Measurements from ENCODE around the gene LDB2.
"Not testable (repeated sequence)": the region's sequence is repeated elsewhere in the genome, so short reads cannot be mapped to it uniquely, and the experiment has no call there.

LDB2 gene

DNA sequence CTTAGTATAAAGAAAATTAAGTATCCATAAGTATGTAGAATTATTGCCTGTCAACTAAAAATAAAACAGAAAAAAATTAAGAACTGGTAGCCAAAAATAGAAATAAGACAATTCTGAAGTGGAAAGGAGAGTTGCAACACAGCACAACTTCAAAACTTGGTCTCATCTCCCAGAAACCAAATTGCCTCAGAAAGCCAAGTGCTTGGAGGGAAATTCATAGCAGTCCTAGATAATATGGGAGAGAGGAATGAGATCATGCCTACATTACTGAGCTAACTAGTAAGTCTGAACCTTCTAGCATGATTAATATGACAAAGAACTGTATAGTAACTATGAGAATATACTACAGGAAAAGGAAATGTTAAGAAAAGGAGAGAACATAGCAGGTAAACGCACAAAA, 256.5 kb downstream of the LDB2 start:
- H3K4me1 ChIP-seq (ENCODE audit: control insufficient read depth, low read depth, low read length), result peaks cover 2% of the 10 kb centered on the region
- H4K5ac ChIP-seq (ENCODE audit: low read length), result no peak overlapping the region
- H3K18ac ChIP-seq (ENCODE audit: low read length), result no peak overlapping the region
- H3K27me3 ChIP-seq (ENCODE audit: insufficient read depth, low read length, poor library complexity), result no peaks in the 10 kb centered on the region
- no peak overlapping the region for H2BK5ac ChIP-seq (ENCODE audit: low read length)
- no peak overlapping the region for H3K9ac ChIP-seq (ENCODE audit: low read length)
- H2AK5ac ChIP-seq (ENCODE audit: low read length), result no peak overlapping the region
- no peak for DNase-seq
- peaks cover 1% of the 10 kb centered on the region for H3K79me2 ChIP-seq (ENCODE audit: control insufficient read depth, insufficient read depth, low read length)
- no peaks in the 10 kb centered on the region for H3K36me3 ChIP-seq (ENCODE audit: control insufficient read depth, insufficient read depth, low read length)
- H3K4me2 ChIP-seq (ENCODE audit: low read length), result no peak overlapping the region
- WGBS (ENCODE audit: extremely low coverage, insufficient coverage, low lambda C conversion rate), result no CpG with 5 or more reads among the region's 1 CpG
- H4K8ac ChIP-seq (ENCODE audit: low read depth, low read length), result no peak overlapping the region
- H3K27ac ChIP-seq (ENCODE audit: low read depth, low read length), result no peak overlapping the region
- no peak overlapping the region for H3K4me3 ChIP-seq (ENCODE audit: low read length)
- no peak overlapping the region for H3K4ac ChIP-seq (ENCODE audit: low read depth, low read length)
- no peak overlapping the region for H3K23ac ChIP-seq (ENCODE audit: low read length)
- H2BK120ac ChIP-seq (ENCODE audit: low read depth, low read length), result no peak overlapping the region
- peaks cover 10% of the 10 kb centered on the region for H3K79me1 ChIP-seq (ENCODE audit: low read length)
- H2BK15ac ChIP-seq (replicated peaks; ENCODE audit: low read depth), result no peak overlapping the region
- H3K56ac ChIP-seq (ENCODE audit: low read length), result no peak overlapping the region

DNA sequence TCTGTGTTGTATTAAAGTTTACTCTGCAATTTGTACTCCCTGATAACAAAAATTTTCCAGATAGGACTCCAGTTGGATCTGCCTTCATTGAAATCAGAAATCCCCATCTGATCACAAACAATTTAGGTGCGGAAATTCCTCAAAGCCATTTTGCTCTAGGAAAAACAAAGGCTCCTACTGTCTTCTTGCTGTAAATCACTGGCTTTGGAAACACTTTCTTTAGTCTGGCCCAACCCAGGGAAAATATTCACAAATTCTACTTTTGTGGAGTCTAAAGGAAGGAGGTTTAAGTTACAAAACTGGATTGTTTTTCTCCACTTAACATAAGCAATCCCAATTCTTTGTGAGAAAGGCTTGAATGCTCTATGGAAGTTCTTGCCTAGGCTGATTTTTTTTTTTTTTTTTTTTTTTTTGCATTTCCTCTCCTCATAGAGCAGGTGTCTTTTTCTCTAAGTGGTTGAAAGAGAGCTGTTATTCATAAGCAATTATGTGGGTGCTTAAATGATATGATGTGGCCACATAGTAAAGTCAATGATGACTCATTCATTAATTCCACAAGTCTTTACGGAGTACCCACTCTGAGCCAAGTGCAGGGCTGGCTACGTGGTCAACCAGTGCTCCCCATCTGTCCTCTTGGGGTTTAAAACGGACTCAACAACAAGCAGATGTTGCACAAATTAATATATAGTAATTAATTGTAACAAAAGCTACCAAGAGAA, 261.4 kb downstream of the LDB2 start:
- Histone ChIP-seq H2BK15ac (replicated peaks; ENCODE audit: low read depth) (no peak overlapping the region), H4K8ac (ENCODE audit: low read depth, low read length) (no peak overlapping the region), H3K23ac (ENCODE audit: low read length) (no peak overlapping the region), H3K18ac (ENCODE audit: low read length) (no peak overlapping the region), H4K5ac (ENCODE audit: low read length) (no peak overlapping the region), H3K27me3 (ENCODE audit: insufficient read depth, low read length, poor library complexity) (no peaks in the 10 kb centered on the region), H3K36me3 (ENCODE audit: control insufficient read depth, insufficient read depth, low read length) (no peaks in the 10 kb centered on the region), H3K56ac (ENCODE audit: low read length) (no peak overlapping the region), H3K4me2 (ENCODE audit: low read length) (no peak overlapping the region), H2BK120ac (ENCODE audit: low read depth, low read length) (no peak overlapping the region), H3K4ac (ENCODE audit: low read depth, low read length) (no peak overlapping the region), H3K79me2 (ENCODE audit: control insufficient read depth, insufficient read depth, low read length) (no peaks in the 10 kb centered on the region), H2BK5ac (ENCODE audit: low read length) (no peak overlapping the region), H3K9ac (ENCODE audit: low read length) (no peak overlapping the region), H3K4me3 (ENCODE audit: low read length) (no peak overlapping the region), H3K4me1 (ENCODE audit: control insufficient read depth, low read depth, low read length) (peaks cover 2% of the 10 kb centered on the region), H2AK5ac (ENCODE audit: low read length) (no peak overlapping the region), H3K27ac (ENCODE audit: low read depth, low read length) (no peak overlapping the region), H3K79me1 (ENCODE audit: low read length) (peaks cover 3% of the 10 kb centered on the region)
- DNase-seq, result peak; percentile 23
- no CpG with 5 or more reads among the region's 4 CpGs for WGBS (ENCODE audit: extremely low coverage, insufficient coverage, low lambda C conversion rate)

DNA sequence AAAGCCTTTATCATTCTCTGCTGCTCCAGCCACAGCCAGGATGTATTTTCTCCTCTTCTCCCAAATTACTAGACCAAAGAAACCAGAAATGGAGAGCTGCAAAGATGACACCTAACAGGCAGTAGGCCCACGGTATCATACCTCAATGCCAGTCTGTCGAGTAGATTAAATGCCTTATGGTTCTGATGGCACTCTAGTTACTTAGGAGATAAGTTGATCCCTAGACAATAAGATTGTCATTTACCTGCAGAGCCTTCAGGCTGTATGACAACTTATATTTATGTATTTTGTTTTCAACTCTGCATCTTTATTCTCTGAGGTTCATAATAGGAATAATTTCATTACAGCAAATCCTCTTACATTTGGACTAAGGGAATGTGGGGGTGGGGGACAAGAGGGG, 262.1 kb downstream of the LDB2 start:
- H3K4me2 ChIP-seq (ENCODE audit: low read length), result no peak overlapping the region
- peak overlapping the region; percentile 70 for H3K4ac ChIP-seq (ENCODE audit: low read depth, low read length)
- H3K9ac ChIP-seq (ENCODE audit: low read length), result no peak overlapping the region
- H3K56ac ChIP-seq (ENCODE audit: low read length), result no peak overlapping the region
- H2BK15ac ChIP-seq (replicated peaks; ENCODE audit: low read depth), result no peak overlapping the region
- no peak for DNase-seq
- no peaks in the 10 kb centered on the region for H3K36me3 ChIP-seq (ENCODE audit: control insufficient read depth, insufficient read depth, low read length)
- H2BK120ac ChIP-seq (ENCODE audit: low read depth, low read length), result no peak overlapping the region
- no peak overlapping the region for H4K8ac ChIP-seq (ENCODE audit: low read depth, low read length)
- H3K79me2 ChIP-seq (ENCODE audit: control insufficient read depth, insufficient read depth, low read length), result no peaks in the 10 kb centered on the region
- H3K23ac ChIP-seq (ENCODE audit: low read length), result no peak overlapping the region
- no peak overlapping the region for H3K18ac ChIP-seq (ENCODE audit: low read length)
- no peak overlapping the region for H2AK5ac ChIP-seq (ENCODE audit: low read length)
- H3K4me3 ChIP-seq (ENCODE audit: low read length), result no peak overlapping the region
- no peaks in the 10 kb centered on the region for H3K27me3 ChIP-seq (ENCODE audit: insufficient read depth, low read length, poor library complexity)
- no CpG with 5 or more reads among the region's 2 CpGs for WGBS (ENCODE audit: extremely low coverage, insufficient coverage, low lambda C conversion rate)
- peaks cover 3% of the 10 kb centered on the region for H3K79me1 ChIP-seq (ENCODE audit: low read length)
- H3K27ac ChIP-seq (ENCODE audit: low read depth, low read length), result peak overlapping the region; percentile 36
- no peak overlapping the region for H2BK5ac ChIP-seq (ENCODE audit: low read length)
- H4K5ac ChIP-seq (ENCODE audit: low read length), result no peak overlapping the region
- peaks cover 2% of the 10 kb centered on the region for H3K4me1 ChIP-seq (ENCODE audit: control insufficient read depth, low read depth, low read length)

DNA sequence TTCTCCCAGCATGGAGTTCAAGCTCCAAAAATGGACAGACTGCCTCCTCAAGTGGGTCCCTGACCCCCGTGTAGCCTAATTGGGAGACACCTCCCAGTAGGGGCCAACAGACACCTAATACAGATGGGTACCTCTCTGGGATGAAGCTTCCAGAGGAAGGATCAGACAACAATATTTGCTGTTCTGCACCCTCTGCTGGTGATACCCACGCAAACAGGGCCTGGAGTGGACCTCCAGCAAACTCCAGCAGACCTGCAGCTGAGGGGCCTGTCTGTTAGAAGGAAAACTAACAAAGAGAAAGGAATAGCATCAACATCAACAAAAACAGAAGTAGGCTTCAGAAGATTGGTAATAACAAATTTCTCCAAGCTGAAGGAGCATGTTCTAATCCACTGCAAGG, 269.2 kb downstream of the LDB2 start:
- H3K9ac ChIP-seq (ENCODE audit: low read length); H3K18ac ChIP-seq (ENCODE audit: low read length); H2BK120ac ChIP-seq (ENCODE audit: low read depth, low read length); H2BK15ac ChIP-seq (replicated peaks; ENCODE audit: low read depth); DNase-seq; H3K56ac ChIP-seq (ENCODE audit: low read length); H4K8ac ChIP-seq (ENCODE audit: low read depth, low read length); H3K23ac ChIP-seq (ENCODE audit: low read length); H3K79me2 ChIP-seq (ENCODE audit: control insufficient read depth, insufficient read depth, low read length); H3K4ac ChIP-seq (ENCODE audit: low read depth, low read length); H3K4me1 ChIP-seq (ENCODE audit: control insufficient read depth, low read depth, low read length); H3K27ac ChIP-seq (ENCODE audit: low read depth, low read length); H3K27me3 ChIP-seq (ENCODE audit: insufficient read depth, low read length, poor library complexity); H2AK5ac ChIP-seq (ENCODE audit: low read length); H2BK5ac ChIP-seq (ENCODE audit: low read length); H3K4me2 ChIP-seq (ENCODE audit: low read length); H3K4me3 ChIP-seq (ENCODE audit: low read length); H4K5ac ChIP-seq (ENCODE audit: low read length); H3K36me3 ChIP-seq (ENCODE audit: control insufficient read depth, insufficient read depth, low read length): not testable (repeated sequence)
- WGBS (ENCODE audit: extremely low coverage, insufficient coverage, low lambda C conversion rate), result no CpG with 5 or more reads among the region's 2 CpGs
- peaks cover 16% of the 10 kb centered on the region for H3K79me1 ChIP-seq (ENCODE audit: low read length)

DNA sequence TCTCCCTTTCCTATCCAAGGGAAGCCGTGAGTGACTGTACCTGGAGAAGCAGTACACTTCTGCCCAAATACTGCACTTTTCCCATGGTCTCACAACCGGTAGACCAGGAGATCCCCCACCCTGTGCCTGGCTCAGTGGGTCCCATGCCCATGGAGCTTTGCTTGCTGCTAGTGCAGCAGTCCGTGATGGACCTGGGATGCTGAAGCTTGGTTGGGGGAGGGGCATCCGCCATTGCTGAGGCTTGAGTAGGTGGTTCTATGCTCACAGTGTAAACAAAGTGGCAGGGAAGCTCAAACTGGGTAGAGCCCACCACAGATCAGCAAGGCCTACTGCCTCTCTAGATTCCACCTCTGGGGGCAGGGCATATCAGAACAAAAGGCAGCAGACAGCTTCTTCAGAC, 269.6 kb downstream of the LDB2 start:
- not testable (repeated sequence) for H2BK5ac ChIP-seq (ENCODE audit: low read length); DNase-seq; H4K8ac ChIP-seq (ENCODE audit: low read depth, low read length); H3K79me2 ChIP-seq (ENCODE audit: control insufficient read depth, insufficient read depth, low read length); H2BK15ac ChIP-seq (replicated peaks; ENCODE audit: low read depth); H3K56ac ChIP-seq (ENCODE audit: low read length); H3K4me1 ChIP-seq (ENCODE audit: control insufficient read depth, low read depth, low read length); H2AK5ac ChIP-seq (ENCODE audit: low read length); H3K27me3 ChIP-seq (ENCODE audit: insufficient read depth, low read length, poor library complexity); H3K27ac ChIP-seq (ENCODE audit: low read depth, low read length); H3K36me3 ChIP-seq (ENCODE audit: control insufficient read depth, insufficient read depth, low read length); H3K4me2 ChIP-seq (ENCODE audit: low read length); H3K4me3 ChIP-seq (ENCODE audit: low read length); H3K18ac ChIP-seq (ENCODE audit: low read length); H2BK120ac ChIP-seq (ENCODE audit: low read depth, low read length); H3K9ac ChIP-seq (ENCODE audit: low read length); H3K23ac ChIP-seq (ENCODE audit: low read length); H3K4ac ChIP-seq (ENCODE audit: low read depth, low read length); H4K5ac ChIP-seq (ENCODE audit: low read length)
- WGBS (ENCODE audit: extremely low coverage, insufficient coverage, low lambda C conversion rate), result no CpG with 5 or more reads among the region's 4 CpGs
- peaks cover 16% of the 10 kb centered on the region for H3K79me1 ChIP-seq (ENCODE audit: low read length)

- H4K8ac ChIP-seq (ENCODE audit: low read depth, low read length), result no peak overlapping the region
- no peaks in the 10 kb centered on the region for H3K27me3 ChIP-seq (ENCODE audit: insufficient read depth, low read length, poor library complexity)
- peak overlapping the region; percentile 35 for H3K23ac ChIP-seq (ENCODE audit: low read length)
- no peak overlapping the region for H3K4me3 ChIP-seq (ENCODE audit: low read length)
- H3K79me2 ChIP-seq (ENCODE audit: control insufficient read depth, insufficient read depth, low read length), result peaks cover 2% of the 10 kb centered on the region
- DNase-seq, result peak; percentile 62
- H3K4me1 ChIP-seq (ENCODE audit: control insufficient read depth, low read depth, low read length), result no peaks in the 10 kb centered on the region
- H3K56ac ChIP-seq (ENCODE audit: low read length), result no peak overlapping the region
- H3K36me3 ChIP-seq (ENCODE audit: control insufficient read depth, insufficient read depth, low read length), result no peaks in the 10 kb centered on the region
- peaks cover 16% of the 10 kb centered on the region for H3K79me1 ChIP-seq (ENCODE audit: low read length)
- no peak overlapping the region for H3K9ac ChIP-seq (ENCODE audit: low read length)
- no CpG with 5 or more reads among the region's 6 CpGs for WGBS (ENCODE audit: extremely low coverage, insufficient coverage, low lambda C conversion rate)
- no peak overlapping the region for H3K18ac ChIP-seq (ENCODE audit: low read length)
- no peak overlapping the region for H2BK15ac ChIP-seq (replicated peaks; ENCODE audit: low read depth)
- H2AK5ac ChIP-seq (ENCODE audit: low read length), result no peak overlapping the region
- no peak overlapping the region for H2BK5ac ChIP-seq (ENCODE audit: low read length)
- H2BK120ac ChIP-seq (ENCODE audit: low read depth, low read length), result no peak overlapping the region
- no peak overlapping the region for H3K4me2 ChIP-seq (ENCODE audit: low read length)
- no peak overlapping the region for H4K5ac ChIP-seq (ENCODE audit: low read length)
- H3K27ac ChIP-seq (ENCODE audit: low read depth, low read length), result no peak overlapping the region
- H3K4ac ChIP-seq (ENCODE audit: low read depth, low read length), result no peak overlapping the region
Observed at GRCh38 chr4:16627999-16628398, 270.4 kb downstream of the LDB2 start.

Data from mesendoderm (in vitro differentiated cells).